Sigmoid colon (tissue), 4 donors: ENCODE results near the gene PHF21A.

ENCODE experiments used
- CTCF ChIP-seq, 4 experiments: fragments of 450-650 bp in 3 of 4; fragments of 200-600 bp in 1 of 4; IDR thresholded peaks; one replicate each; pipeline ENCODE4 v1.5.1; 2016 to 2019; ENCODE audit warnings: antibody characterized with exemption in 4 of 4, mild to moderate bottlenecking in 3 of 4, moderate library complexity in 2 of 4
- EP300 ChIP-seq, 4 donors: sonication (generic); formaldehyde crosslinking; IDR thresholded peaks; one replicate each; pipeline ENCODE4 v1.6.1; 2017; ENCODE audit warnings: antibody characterized with exemption in 4 of 4
- POLR2A ChIP-seq, 2 donors: fragments of 450-650 bp; IDR thresholded peaks; one replicate each; pipeline ENCODE4 v1.6.1; 2016; ENCODE audit warnings: antibody characterized with exemption in 2 of 2, mild to moderate bottlenecking in 2 of 2, moderate library complexity in 2 of 2
- POLR2AphosphoS5 ChIP-seq, 4 donors: sonication (generic); formaldehyde crosslinking; IDR thresholded peaks; one replicate each; pipeline ENCODE4 v1.6.1; 2017; ENCODE audit warnings: antibody characterized with exemption in 4 of 4

GRCh38 chr11:46001448-46001914 lies 119.8 kb downstream of the PHF21A start:
- TF ChIP-seq POLR2A (IDR thresholded peaks at IDR 0.05) (no peak), CTCF (IDR thresholded peaks at IDR 0.05) (no peak), POLR2AphosphoS5 (IDR thresholded peaks at IDR 0.05) (no peak), EP300 (IDR thresholded peaks at IDR 0.05) (no peak)
